GM21390 (cell line): ENCODE measurements around the gene CLTCL1.

ENCODE experiments used
- ATAC-seq: cut with Tn5 transposase; IDR thresholded peaks from one replicate; pipeline ENCODE4 v1.9.1; 2021; ENCODE audit not compliant: unreplicated experiment

The CLTCL1 gene

GRCh38 chr22:19253143-19253542, 38.4 kb downstream of the CLTCL1 start:
- ATAC-seq, result no peak

- no peak for ATAC-seq
Observed at GRCh38 chr22:19244600-19245352, 46.7 kb downstream of the CLTCL1 start.

GRCh38 chr22:19242699-19243098, 48.8 kb downstream of the CLTCL1 start:
- ATAC-seq, result no peak

- no peak for ATAC-seq
Observed at GRCh38 chr22:19241593-19241906, 50.0 kb downstream of the CLTCL1 start.

- no peak for ATAC-seq
Observed at GRCh38 chr22:19240813-19241592, 50.5 kb downstream of the CLTCL1 start.

- no peak for ATAC-seq
Observed at GRCh38 chr22:19239464-19239863, 52.1 kb downstream of the CLTCL1 start.

GRCh38 chr22:19238900-19239299, 52.6 kb downstream of the CLTCL1 start:
- ATAC-seq, result no peak

- no peak for ATAC-seq
Observed at GRCh38 chr22:19235874-19236273, 55.6 kb downstream of the CLTCL1 start.

- ATAC-seq, result no peak
Observed at GRCh38 chr22:19234126-19234896, 57.2 kb downstream of the CLTCL1 start.

GRCh38 chr22:19233189-19233661, 58.3 kb downstream of the CLTCL1 start:
- ATAC-seq, result no peak

GRCh38 chr22:19232623-19233022, 58.9 kb downstream of the CLTCL1 start:
- ATAC-seq, result no peak

- no peak for ATAC-seq
Observed at GRCh38 chr22:19231986-19232385, 59.5 kb downstream of the CLTCL1 start.

GRCh38 chr22:19229600-19229999, 61.9 kb downstream of the CLTCL1 start:
- ATAC-seq, result no peak

- ATAC-seq, result no peak
Observed at GRCh38 chr22:19228179-19228578, 63.3 kb downstream of the CLTCL1 start.

- ATAC-seq, result no peak
Observed at GRCh38 chr22:19226428-19226827, 65.1 kb downstream of the CLTCL1 start.

- no peak for ATAC-seq
Observed at GRCh38 chr22:19225560-19225959, 66.0 kb downstream of the CLTCL1 start.

GRCh38 chr22:19224985-19225384, 66.5 kb downstream of the CLTCL1 start:
- no peak for ATAC-seq

GRCh38 chr22:19224557-19224956, 67.0 kb downstream of the CLTCL1 start:
- ATAC-seq, result no peak

- ATAC-seq, result no peak
Observed at GRCh38 chr22:19223617-19224016, 67.9 kb downstream of the CLTCL1 start.

- ATAC-seq, result no peak
Observed at GRCh38 chr22:19223110-19223509, 68.4 kb downstream of the CLTCL1 start.

GRCh38 chr22:19222242-19223005, 69.1 kb downstream of the CLTCL1 start:
- ATAC-seq, result no peak
